D721Med (cell line): ENCODE results near the gene NSD2.
"Not testable (repeated sequence)": the region's sequence is repeated elsewhere in the genome, so short reads cannot be mapped to it uniquely, and the experiment has no call there.

Experiments used
- DNase-seq: peaks from one replicate; pipeline ENCODE4 v3.0.0; 2011; ENCODE audit warnings: low spot score; ENCODE audit not compliant: insufficient read length
- FAIRE-seq: peaks from 2 replicates; lab custom pipeline; 2011; peaks lifted over from hg19 to GRCh38; lab: Jason Lieb, UNC
- TF ChIP-seq, protein P1 (sequence below): IDR thresholded peaks from 2 replicates; pipeline ENCODE4 v1.5.1; 2012; ENCODE audit warnings: mild to moderate bottlenecking, control low read depth; ENCODE audit not compliant: insufficient read depth; ENCODE audit errors: missing control alignments

The NSD2 gene

DNA sequence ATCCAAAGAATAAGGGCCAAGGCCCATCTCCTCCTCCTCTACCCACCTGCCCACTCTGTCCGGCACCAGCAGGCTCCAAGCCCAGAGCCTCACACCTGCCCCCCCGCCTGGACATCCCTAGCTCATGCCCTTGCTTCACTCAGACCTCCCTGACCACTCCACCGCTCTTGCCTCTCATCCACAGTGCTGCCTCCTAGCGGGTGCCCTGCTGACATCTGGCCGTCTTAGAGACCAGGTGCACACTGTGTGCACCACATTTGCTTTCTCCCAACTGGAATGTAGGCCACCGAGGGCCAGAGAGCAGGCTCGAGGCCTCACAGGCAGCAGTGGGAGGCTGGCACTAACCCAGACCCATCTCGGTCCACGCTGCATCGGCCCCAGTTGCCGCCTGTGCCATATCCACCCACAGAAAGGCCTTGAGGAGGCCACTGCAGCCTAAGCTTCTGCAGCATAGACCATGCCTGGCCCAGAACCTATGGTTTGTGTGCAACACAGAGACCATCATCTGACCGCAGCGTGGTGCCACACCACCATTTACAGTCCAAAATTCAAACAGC is 28.8 kb upstream of the NSD2 start:
- TF ChIP-seq, protein P1, sequence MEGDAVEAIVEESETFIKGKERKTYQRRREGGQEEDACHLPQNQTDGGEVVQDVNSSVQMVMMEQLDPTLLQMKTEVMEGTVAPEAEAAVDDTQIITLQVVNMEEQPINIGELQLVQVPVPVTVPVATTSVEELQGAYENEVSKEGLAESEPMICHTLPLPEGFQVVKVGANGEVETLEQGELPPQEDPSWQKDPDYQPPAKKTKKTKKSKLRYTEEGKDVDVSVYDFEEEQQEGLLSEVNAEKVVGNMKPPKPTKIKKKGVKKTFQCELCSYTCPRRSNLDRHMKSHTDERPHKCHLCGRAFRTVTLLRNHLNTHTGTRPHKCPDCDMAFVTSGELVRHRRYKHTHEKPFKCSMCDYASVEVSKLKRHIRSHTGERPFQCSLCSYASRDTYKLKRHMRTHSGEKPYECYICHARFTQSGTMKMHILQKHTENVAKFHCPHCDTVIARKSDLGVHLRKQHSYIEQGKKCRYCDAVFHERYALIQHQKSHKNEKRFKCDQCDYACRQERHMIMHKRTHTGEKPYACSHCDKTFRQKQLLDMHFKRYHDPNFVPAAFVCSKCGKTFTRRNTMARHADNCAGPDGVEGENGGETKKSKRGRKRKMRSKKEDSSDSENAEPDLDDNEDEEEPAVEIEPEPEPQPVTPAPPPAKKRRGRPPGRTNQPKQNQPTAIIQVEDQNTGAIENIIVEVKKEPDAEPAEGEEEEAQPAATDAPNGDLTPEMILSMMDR: no peak
- no peak for FAIRE-seq
- no peak for DNase-seq

DNA sequence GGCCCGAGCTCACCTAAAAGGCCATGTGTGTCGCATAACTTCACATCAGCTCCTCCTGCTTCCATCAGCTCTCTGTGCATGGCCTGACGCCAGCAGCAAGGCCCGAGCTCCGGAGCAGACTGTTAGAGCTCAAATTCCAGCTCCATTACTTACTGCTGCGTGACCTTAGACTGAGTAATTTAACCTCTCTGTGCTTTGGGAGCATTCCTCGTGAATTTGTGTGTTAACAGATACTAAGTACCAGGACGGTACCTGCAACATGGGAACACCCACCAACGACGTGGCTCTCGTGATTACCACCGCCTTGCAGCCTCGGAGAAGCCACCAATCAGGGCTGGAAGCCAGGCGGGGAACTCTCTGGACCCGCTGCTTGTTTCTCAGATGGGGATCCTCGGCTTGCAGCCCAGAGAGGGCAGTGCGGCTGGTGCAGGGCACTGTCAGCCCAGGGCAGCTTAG is 28.2 kb upstream of the NSD2 start:
- FAIRE-seq: no peak
- TF ChIP-seq, protein P1: no peak
- no peak for DNase-seq

DNA sequence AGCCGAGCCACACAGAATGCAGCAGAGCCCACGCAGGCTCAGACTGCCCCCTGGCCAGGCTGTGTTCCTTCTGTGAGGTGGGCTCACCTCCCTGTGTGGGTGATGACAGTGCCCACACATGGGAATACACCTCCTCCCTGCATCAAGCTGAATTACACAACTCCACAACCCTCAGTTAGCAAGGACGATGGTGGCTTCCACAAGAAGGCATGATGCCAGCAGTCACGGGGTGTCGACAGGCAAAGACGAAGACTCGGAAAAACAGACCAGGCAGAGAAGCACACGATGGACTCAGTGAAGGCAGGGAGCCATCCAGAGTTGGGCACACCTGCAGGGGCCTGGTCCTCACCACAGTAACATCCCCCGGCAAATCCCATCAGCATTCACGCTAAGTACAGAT is 27.3 kb upstream of the NSD2 start:
- FAIRE-seq: no peak
- no peak for DNase-seq
- TF ChIP-seq, protein P1: no peak

- not testable (repeated sequence) for DNase-seq, FAIRE-seq
Measured at GRCh38 chr4:1844618-1845017, 26.6 kb upstream of the NSD2 start.

DNA sequence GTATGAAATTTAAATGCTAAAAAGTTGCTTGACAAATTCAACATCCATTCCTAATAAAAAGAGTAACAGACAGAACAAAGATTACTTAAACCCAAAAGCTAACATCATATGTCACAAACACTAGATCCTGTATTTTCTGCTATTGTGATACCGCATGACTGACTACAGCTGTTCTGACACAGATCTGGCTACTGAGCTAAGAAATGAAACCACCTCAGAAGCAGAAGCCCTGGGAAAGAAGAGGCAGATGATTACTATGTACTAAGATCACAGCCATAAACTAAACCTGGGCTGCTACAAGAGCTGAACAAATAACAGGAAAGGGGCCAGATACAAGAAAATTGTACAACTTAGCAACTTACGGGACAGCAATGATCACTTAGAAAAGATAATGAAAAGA is 24.6 kb upstream of the NSD2 start:
- FAIRE-seq: no peak
- TF ChIP-seq, protein P1: no peak
- DNase-seq: no peak

DNA sequence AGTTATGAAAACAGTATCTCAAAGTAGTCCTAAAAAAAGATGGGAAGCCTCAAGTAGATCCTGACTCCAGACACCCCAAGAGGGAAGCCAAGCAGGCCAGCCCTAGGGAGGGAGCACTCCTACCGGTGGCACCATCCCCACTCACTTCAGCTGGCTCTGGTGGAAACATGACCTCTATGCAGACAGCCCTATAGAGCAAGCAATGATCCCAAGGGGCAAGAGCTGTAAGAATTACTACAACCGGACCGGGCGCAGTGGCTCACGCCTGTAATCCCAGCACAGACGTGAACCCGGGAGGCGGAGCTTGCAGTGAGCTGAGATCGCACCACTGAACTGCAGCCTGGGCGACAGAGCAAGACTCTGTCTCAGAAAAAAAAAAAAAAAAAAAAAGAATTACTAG is 20.9 kb upstream of the NSD2 start:
- TF ChIP-seq, protein P1: no peak
- FAIRE-seq (no peak), DNase-seq (no peak)

- TF ChIP-seq, protein P1: no peak
- no peak for FAIRE-seq
- DNase-seq: no peak
Measured at GRCh38 chr4:1851160-1851559, 20.0 kb upstream of the NSD2 start.
